ENCODE results near the gene SLC26A1.

SLC26A1 gene

DNA sequence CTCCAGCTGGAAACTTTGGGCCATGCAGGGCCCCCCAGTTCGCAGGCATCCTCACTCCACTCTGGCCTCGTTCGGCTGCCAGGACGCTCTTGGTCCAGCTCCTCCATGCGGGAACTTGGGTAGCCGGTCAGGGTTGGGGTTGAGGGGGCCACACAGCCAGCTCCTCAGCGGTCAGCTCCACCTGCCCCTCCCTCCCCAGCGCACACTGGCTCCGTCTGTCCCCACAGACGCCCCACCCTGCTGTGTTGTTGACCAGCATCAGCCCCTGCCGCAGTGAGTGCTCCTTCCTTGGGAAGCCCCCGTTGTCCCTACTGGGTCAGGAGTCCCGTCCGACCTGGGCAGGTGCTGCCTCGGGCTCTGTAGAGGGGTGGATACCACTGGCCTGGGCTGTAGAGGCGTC lies 24.0 kb upstream of the SLC26A1 start:
- no peak for TF ChIP-seq EZH2 (optimal IDR thresholded peaks at IDR 0.05; ENCODE audit: low read depth, low read length)
- TF ChIP-seq EZH2phosphoT487 (IDR thresholded peaks at IDR 0.05; ENCODE audit: low read length), result no peak
- TF ChIP-seq, protein P1, sequence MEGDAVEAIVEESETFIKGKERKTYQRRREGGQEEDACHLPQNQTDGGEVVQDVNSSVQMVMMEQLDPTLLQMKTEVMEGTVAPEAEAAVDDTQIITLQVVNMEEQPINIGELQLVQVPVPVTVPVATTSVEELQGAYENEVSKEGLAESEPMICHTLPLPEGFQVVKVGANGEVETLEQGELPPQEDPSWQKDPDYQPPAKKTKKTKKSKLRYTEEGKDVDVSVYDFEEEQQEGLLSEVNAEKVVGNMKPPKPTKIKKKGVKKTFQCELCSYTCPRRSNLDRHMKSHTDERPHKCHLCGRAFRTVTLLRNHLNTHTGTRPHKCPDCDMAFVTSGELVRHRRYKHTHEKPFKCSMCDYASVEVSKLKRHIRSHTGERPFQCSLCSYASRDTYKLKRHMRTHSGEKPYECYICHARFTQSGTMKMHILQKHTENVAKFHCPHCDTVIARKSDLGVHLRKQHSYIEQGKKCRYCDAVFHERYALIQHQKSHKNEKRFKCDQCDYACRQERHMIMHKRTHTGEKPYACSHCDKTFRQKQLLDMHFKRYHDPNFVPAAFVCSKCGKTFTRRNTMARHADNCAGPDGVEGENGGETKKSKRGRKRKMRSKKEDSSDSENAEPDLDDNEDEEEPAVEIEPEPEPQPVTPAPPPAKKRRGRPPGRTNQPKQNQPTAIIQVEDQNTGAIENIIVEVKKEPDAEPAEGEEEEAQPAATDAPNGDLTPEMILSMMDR (IDR thresholded peaks at IDR 0.05; ENCODE audit: low read length), result no peak
- Histone ChIP-seq H3K4me2 (ENCODE audit: low read depth, low read length) (no peak overlapping the region), H3K79me2 (ENCODE audit: low read length) (no peaks in the 10 kb centered on the region), H3K27me3 (replicated peaks; ENCODE audit: insufficient read depth, low read length) (no peaks in the 10 kb centered on the region), H3K4me1 (ENCODE audit: low read length) (no peaks in the 10 kb centered on the region), H3F3A (ENCODE audit: insufficient read depth, low read length) (no peaks in the 10 kb centered on the region), H3K36me3 (replicated peaks; ENCODE audit: insufficient read depth, low read length) (no peaks in the 10 kb centered on the region), H3K27ac (ENCODE audit: low read length) (no peak overlapping the region), H3K9me2 (replicated peaks; ENCODE audit: insufficient read depth, low read length) (no peaks in the 10 kb centered on the region), H3K9ac (ENCODE audit: low read length) (no peak overlapping the region), H2AFZ (ENCODE audit: low read length) (no peak overlapping the region), H3K9me3 (replicated peaks; ENCODE audit: insufficient read depth, low read length) (no peaks in the 10 kb centered on the region), H3K4me3 (ENCODE audit: low read length) (no peak overlapping the region), H4K20me1 (ENCODE audit: insufficient read depth, low read length) (no peaks in the 10 kb centered on the region)
- DNase-seq, result no peak

- no peaks in the 10 kb centered on the region for H3F3A ChIP-seq (ENCODE audit: insufficient read depth, low read length)
- H3K4me2 ChIP-seq (ENCODE audit: low read depth, low read length), result no peak overlapping the region
- TF ChIP-seq EZH2phosphoT487 (IDR thresholded peaks at IDR 0.05; ENCODE audit: low read length) (no peak), EZH2 (optimal IDR thresholded peaks at IDR 0.05; ENCODE audit: low read depth, low read length) (no peak)
- TF ChIP-seq, protein P1 (IDR thresholded peaks at IDR 0.05; ENCODE audit: low read length), result no peak
- H3K9me2 ChIP-seq (replicated peaks; ENCODE audit: insufficient read depth, low read length), result no peaks in the 10 kb centered on the region
- H3K27me3 ChIP-seq (replicated peaks; ENCODE audit: insufficient read depth, low read length), result no peaks in the 10 kb centered on the region
- no peaks in the 10 kb centered on the region for H3K36me3 ChIP-seq (replicated peaks; ENCODE audit: insufficient read depth, low read length)
- no peaks in the 10 kb centered on the region for H3K79me2 ChIP-seq (ENCODE audit: low read length)
- H3K4me3 ChIP-seq (ENCODE audit: low read length), result no peak overlapping the region
- no peak overlapping the region for H3K9ac ChIP-seq (ENCODE audit: low read length)
- no peaks in the 10 kb centered on the region for H3K4me1 ChIP-seq (ENCODE audit: low read length)
- no peak overlapping the region for H2AFZ ChIP-seq (ENCODE audit: low read length)
- no peak overlapping the region for H3K27ac ChIP-seq (ENCODE audit: low read length)
- no peak for DNase-seq
- H3K9me3 ChIP-seq (replicated peaks; ENCODE audit: insufficient read depth, low read length), result no peaks in the 10 kb centered on the region
- H4K20me1 ChIP-seq (ENCODE audit: insufficient read depth, low read length), result no peaks in the 10 kb centered on the region
Measured at GRCh38 chr4:1015746-1016145, 22.5 kb upstream of the SLC26A1 start.

- Histone ChIP-seq H3K27me3 (replicated peaks; ENCODE audit: insufficient read depth, low read length) (no peaks in the 10 kb centered on the region), H2AFZ (ENCODE audit: low read length) (no peak overlapping the region), H3K79me2 (ENCODE audit: low read length) (no peaks in the 10 kb centered on the region), H3K36me3 (replicated peaks; ENCODE audit: insufficient read depth, low read length) (no peaks in the 10 kb centered on the region), H3K4me1 (ENCODE audit: low read length) (no peaks in the 10 kb centered on the region), H3K4me2 (ENCODE audit: low read depth, low read length) (no peak overlapping the region), H3K4me3 (ENCODE audit: low read length) (no peak overlapping the region), H3K9ac (ENCODE audit: low read length) (no peak overlapping the region), H3K27ac (ENCODE audit: low read length) (no peak overlapping the region), H3K9me2 (replicated peaks; ENCODE audit: insufficient read depth, low read length) (no peaks in the 10 kb centered on the region), H3K9me3 (replicated peaks; ENCODE audit: insufficient read depth, low read length) (no peaks in the 10 kb centered on the region), H3F3A (ENCODE audit: insufficient read depth, low read length) (no peaks in the 10 kb centered on the region), H4K20me1 (ENCODE audit: insufficient read depth, low read length) (no peaks in the 10 kb centered on the region)
- no peak for DNase-seq
- no peak for TF ChIP-seq EZH2phosphoT487 (IDR thresholded peaks at IDR 0.05; ENCODE audit: low read length)
- TF ChIP-seq, protein P1 (IDR thresholded peaks at IDR 0.05; ENCODE audit: low read length), result no peak
- TF ChIP-seq EZH2 (optimal IDR thresholded peaks at IDR 0.05; ENCODE audit: low read depth, low read length), result no peak
Measured at GRCh38 chr4:1015179-1015578, 22.0 kb upstream of the SLC26A1 start.

Data from MM.1S (cell line).